Measurements from ENCODE around the gene KLHL3.

- no peak for TF ChIP-seq CTCF (conservative IDR thresholded peaks at IDR 0.05; ENCODE audit: low read depth, low read length)
- TF ChIP-seq EZH2 (IDR thresholded peaks at IDR 0.05; ENCODE audit: low read length, unreplicated experiment), result no peak
Observed at GRCh38 chr5:137606401-137606800, 129.5 kb downstream of the KLHL3 start.

Data from PC-3 (cell line).